ENCODE measurements around the gene ITPK1.

GRCh38 chr14:92920001-92920400, 195.7 kb downstream of the ITPK1 start:
- no peak for TF ChIP-seq JUNB (IDR thresholded peaks at IDR 0.05; ENCODE audit: unreplicated experiment)
- TF ChIP-seq EZH2phosphoT487 (IDR thresholded peaks at IDR 0.05; ENCODE audit: unreplicated experiment): no peak
- no peak for TF ChIP-seq CTCF (conservative IDR thresholded peaks at IDR 0.05; ENCODE audit: low read depth in 2 of 2)
- no peak for TF ChIP-seq POLR2AphosphoS5 (IDR thresholded peaks at IDR 0.05; ENCODE audit: low read depth)
- TF ChIP-seq ZNF331 (CRISPR knock-in tag; IDR thresholded peaks at IDR 0.05; ENCODE audit: low read depth): no peak
- TF ChIP-seq REST (IDR thresholded peaks at IDR 0.05; ENCODE audit: unreplicated experiment): no peak
- no peak for TF ChIP-seq CREB1 (CRISPR knock-in tag; IDR thresholded peaks at IDR 0.05; ENCODE audit: low read depth)
- no peak for TF ChIP-seq STAT1 (IDR thresholded peaks at IDR 0.05; ENCODE audit: unreplicated experiment)
- TF ChIP-seq NANOG (IDR thresholded peaks at IDR 0.05; ENCODE audit: borderline replicate concordance): no peak
- no peak for TF ChIP-seq EZH2 (IDR thresholded peaks at IDR 0.05; ENCODE audit: low read depth, unreplicated experiment)
- TF ChIP-seq ETS1 (IDR thresholded peaks at IDR 0.05): no peak
- TF ChIP-seq ZNF462 (CRISPR knock-in tag; IDR thresholded peaks at IDR 0.05): no peak

Measured in GM23338 (cell line).